Measurements from ENCODE around the gene TCP11. TPM values are rescaled to one million over a fixed set of nuclear protein-coding genes. Genes with fewer than 3 reads are reported as not detected.

TCP11 gene
- total RNA-seq, 1 experiment from 2014 or later: not detected

- Histone ChIP-seq H2AFZ (ENCODE audit: low read length) (no peak overlapping the region), H4K91ac (ENCODE audit: insufficient read length, low read depth, low read length) (no peak overlapping the region), H2BK120ac (ENCODE audit: low read depth, low read length, poor library complexity, severe bottlenecking) (no peak overlapping the region), H3K18ac (ENCODE audit: insufficient read length, low read depth, low read length) (no peak overlapping the region), H3K23ac (ENCODE audit: insufficient read length, low read depth, low read length) (no peak overlapping the region), H3K56ac (ENCODE audit: insufficient read length, low read depth, low read length) (no peak overlapping the region), H3K27ac (ENCODE audit: insufficient read length, low read depth, low read length) (no peak overlapping the region), H3K9me3 (ENCODE audit: control insufficient read depth, low read depth, low read length) (no peaks in the 10 kb centered on the region), H2AK5ac (ENCODE audit: insufficient read length, low read length) (no peak overlapping the region), H4K8ac (replicated peaks; ENCODE audit: insufficient read length, low read depth, low read length) (no peak overlapping the region), H2BK12ac (ENCODE audit: insufficient read length, low read depth, low read length) (no peak overlapping the region), H3K9ac (ENCODE audit: extremely low read depth, insufficient read length, low read length) (no peak overlapping the region), H2BK20ac (ENCODE audit: low read depth, low read length, poor library complexity, severe bottlenecking) (no peak overlapping the region), H3K4me1 (ENCODE audit: insufficient read depth, low read length) (no peaks in the 10 kb centered on the region), H3K4me2 (ENCODE audit: insufficient read depth, insufficient read length, low read length) (no peak overlapping the region), H2BK15ac (ENCODE audit: low read depth, low read length) (no peak overlapping the region), H3K27me3 (ENCODE audit: insufficient read depth, low read length) (no peaks in the 10 kb centered on the region), H3K4ac (ENCODE audit: low read depth, low read length) (no peak overlapping the region), H3K14ac (ENCODE audit: insufficient read depth, low read length) (no peak overlapping the region), H3K23me2 (ENCODE audit: insufficient read length, low read depth, low read length, poor library complexity, severe bottlenecking) (no peaks in the 10 kb centered on the region), H3T11ph (ENCODE audit: low read length) (no peak overlapping the region), H2BK5ac (ENCODE audit: insufficient read length, low read length) (no peak overlapping the region), H4K20me1 (ENCODE audit: control insufficient read depth, insufficient read depth, insufficient read length) (no peaks in the 10 kb centered on the region), H3K79me1 (ENCODE audit: insufficient read depth, low read depth, low read length, poor library complexity, severe bottlenecking) (no peaks in the 10 kb centered on the region), H3K79me2 (ENCODE audit: insufficient read depth, low read length) (no peaks in the 10 kb centered on the region), H4K5ac (ENCODE audit: insufficient read length, low read depth, low read length) (no peak overlapping the region)
- no peak for TF ChIP-seq CTCF (conservative IDR thresholded peaks at IDR 0.05)
- Mint-ChIP-seq H3K27me3 (ENCODE audit: low read depth) (peaks cover 41% of the 10 kb centered on the region), H3K27ac (no peak overlapping the region), H3K9me3 (no peaks in the 10 kb centered on the region), H3K4me1 (peaks cover 13% of the 10 kb centered on the region in 2 experiments; a peak in 3 of 4 replicates), H3K4me3 (no peak overlapping the region), H3K36me3 (ENCODE audit: insufficient read depth in 1 of 3, low read depth in 3 of 3) (no peaks in the 10 kb centered on the region)
- WGBS (ENCODE audit: extremely low coverage, insufficient read length, low lambda C conversion rate): no CpG with 5 or more reads among the region's 7 CpGs
- no peak for DNase-seq
Measured at GRCh38 chr6:35163836-35164235, 22.7 kb upstream of the TCP11 start.
